HepG2 (cell line): ENCODE results near the gene PLAAT3. TPM values are rescaled to one million over a fixed set of nuclear protein-coding genes. Genes with fewer than 3 reads are reported as not detected.

Experiments
- ATAC-seq: fragments of 200-7000 bp; cut with Tn5 transposase; 3 replicates; pipeline ENCODE4 v1.9.1; 2020; ENCODE audit warnings: mild to moderate bottlenecking, moderate library complexity
- BruUV-seq: library from RNA; stranded (reverse); fragments of 400-500 nt; replicated peaks from 2 replicates; lab custom pipeline; 2021; lab: Mats Ljungman, UMichigan
- CTCF ChIA-PET: fragments of 300-600 bp; formaldehyde crosslinking; extraction: SDS; loops from one replicate; lab custom pipeline; 2021; ENCODE audit warnings: low total read pairs, inconsistent platforms, low intra/inter-chr PET ratio; lab: Yijun Ruan, JAX
- POLR2A ChIA-PET: fragments of 350-600 bp; sonication (Branson Sonifier 250); formaldehyde crosslinking; loops from one replicate; lab custom pipeline; 2020; ENCODE audit warnings: antibody characterized with exemption, inconsistent platforms; lab: Yijun Ruan, JAX
- DNase-seq: peaks from one replicate; pipeline ENCODE4 v3.0.0-alpha.2; 2015; ENCODE audit warnings: low spot score
- FAIRE-seq: peaks from 3 replicates; lab custom pipeline; 2011; peaks lifted over from hg19 to GRCh38; lab: Jason Lieb, UNC
- H2AFZ ChIP-seq: one replicate; pipeline ENCODE4 v1.6.1; 2011; ENCODE audit warnings: low read length, inconsistent platforms
- H3K27ac ChIP-seq: fragments of 300-600 bp; 3 replicates; pipeline ENCODE4 v1.8.0; 2011; ENCODE audit warnings: mixed run types, mild to moderate bottlenecking, mixed read lengths, low read length, inconsistent platforms; ENCODE audit not compliant: insufficient read depth; ENCODE audit errors: extremely low read length
- H3K27me3 ChIP-seq, 2 experiments: fragments of 200-600 bp in 1 of 2; 2 replicates in 1 of 2; 3 replicates in 1 of 2; pipeline versions ENCODE4 v1.6.0 to v1.8.0; 2011; ENCODE audit warnings: low read length in 2 of 2, mild to moderate bottlenecking in 2 of 2, moderate library complexity in 2 of 2, inconsistent platforms in 1 of 2; ENCODE audit not compliant: insufficient read depth in 2 of 2, control insufficient read depth in 1 of 2
- H3K36me3 ChIP-seq, 2 experiments: fragments of 200-600 bp in 1 of 2; replicated peaks in 1 of 2; 2 replicates in 1 of 2; 3 replicates in 1 of 2; pipeline versions ENCODE4 v1.5.1 to v1.8.0; 2011; ENCODE audit warnings: low read length in 2 of 2, inconsistent platforms in 1 of 2; ENCODE audit not compliant: insufficient read depth in 2 of 2, control insufficient read depth in 1 of 2
- H3K4me1 ChIP-seq: 2 replicates; pipeline ENCODE4 v1.5.1; 2012; ENCODE audit warnings: low read length, inconsistent platforms; ENCODE audit not compliant: insufficient read depth
- H3K4me2 ChIP-seq: 2 replicates; pipeline ENCODE4 v1.6.0; 2011; ENCODE audit warnings: low read depth, low read length, inconsistent platforms
- H3K4me3 ChIP-seq, 3 experiments: fragments of 200-600 bp in 1 of 3; sonication (generic), shearing (Covaris generic) in 1 of 3; replicated peaks in 1 of 3; 2 replicates each; pipeline ENCODE4 v1.5.1; 2011 to 2016; ENCODE audit warnings: low read length in 3 of 3, inconsistent platforms in 2 of 3, low read depth in 2 of 3, mild to moderate bottlenecking in 2 of 3, control low read depth in 1 of 3, mixed read lengths in 1 of 3; ENCODE audit not compliant: insufficient read depth in 1 of 3
- H3K79me2 ChIP-seq: one replicate; pipeline ENCODE4 v1.6.1; 2011; ENCODE audit warnings: low read length, inconsistent platforms; ENCODE audit not compliant: insufficient read depth
- H3K9ac ChIP-seq: 2 replicates; pipeline ENCODE4 v1.6.0; 2011; ENCODE audit warnings: mild to moderate bottlenecking, low read depth, low read length, inconsistent platforms; ENCODE audit not compliant: insufficient read depth
- H3K9me3 ChIP-seq: 2 replicates; pipeline ENCODE4 v1.5.1; 2012; ENCODE audit warnings: mild to moderate bottlenecking, low read length
- H4K20me1 ChIP-seq: 2 replicates; pipeline ENCODE4 v1.6.0; 2011; ENCODE audit warnings: inconsistent platforms, mild to moderate bottlenecking, low read length, moderate library complexity; ENCODE audit not compliant: insufficient read depth
- CCAR2 ChIP-seq: fragments of 200-400 bp; formaldehyde crosslinking; optimal IDR thresholded peaks from 2 replicates; pipeline ENCODE3; 2018; ENCODE audit warnings: low read depth, mild to moderate bottlenecking, low read length, moderate library complexity
- FOSL2 ChIP-seq: sonication (generic); formaldehyde crosslinking; IDR thresholded peaks from 2 replicates; pipeline ENCODE4 v1.4.0; 2020; ENCODE audit warnings: missing genetic modification reagents
- KAT7 ChIP-seq: IDR thresholded peaks from 2 replicates; pipeline ENCODE4 v1.6.1; 2018; ENCODE audit warnings: borderline replicate concordance, missing compliant biosample characterization
- KDM6A ChIP-seq: IDR thresholded peaks from 2 replicates; pipeline ENCODE4 v1.6.1; 2016; ENCODE audit warnings: low read depth
- MAFF ChIP-seq: IDR thresholded peaks from 2 replicates; pipeline ENCODE4 v1.6.1; 2011; ENCODE audit warnings: low read depth, low read length, improper control_type of control experiment
- MAFK ChIP-seq, 2 experiments: IDR thresholded peaks in 1 of 2; conservative IDR thresholded peaks in 1 of 2; 2 replicates each; pipeline ENCODE4 v1.6.1; 2011; ENCODE audit warnings: improper control_type of control experiment in 2 of 2, low read length in 2 of 2
- MLLT10 ChIP-seq: sonication (generic); formaldehyde crosslinking; IDR thresholded peaks from 2 replicates; pipeline ENCODE4 v1.4.0; 2020; ENCODE audit warnings: missing genetic modification reagents
- TCF7L2 ChIP-seq: IDR thresholded peaks from 2 replicates; pipeline ENCODE4 v1.6.1; 2011; ENCODE audit warnings: mild to moderate bottlenecking, low read depth, low read length, moderate library complexity
- ZNF629 ChIP-seq: sonication (generic); formaldehyde crosslinking; conservative IDR thresholded peaks from 2 replicates; pipeline ENCODE4 v1.5.0; 2020; ENCODE audit warnings: missing genetic modification reagents
- WGBS: methylation state at CpG from one replicate; pipeline ENCODE4 v1.1.6; 2017; ENCODE audit warnings: low lambda C conversion rate; 5-methylcytosine and 5-hydroxymethylcytosine counted together
- in situ Hi-C: cut with HindIII; loops from 2 replicates; pipeline ENCODE4 v1.10.0; 2017; ENCODE audit warnings: low pct_unique_long_range_greater_than_20kb; ENCODE audit not compliant: extremely low pct_ligation_motif_present
- intact Hi-C: fragments of 100-400 bp; cut with micrococcal nuclease; formaldehyde crosslinking; loops from one replicate; pipeline ENCODE4 v1.10.0; 2022; ENCODE audit not compliant: unreplicated experiment
- polyA plus RNA-seq, 8 experiments: library from polyadenylated mRNA; depleted of rRNA in 3 of 8; stranded (reverse) in 7 of 8; unstranded in 1 of 8; fragments of >200 nt; fragmentation: Illumina TruSeq in 4 of 8; extraction: Trizol in 4 of 8; gene quantifications; 2 replicates each; pipeline versions ENCODE4 v1.2.1 to v1.2.3, GENCODE V29; 2011 to 2016; ENCODE audit warnings: low read depth in 4 of 8, missing spikeins in 1 of 8, mixed read lengths in 1 of 8; ENCODE audit not compliant: insufficient read depth in 1 of 8
- total RNA-seq, 5 experiments: library from RNA; depleted of rRNA; stranded (reverse); fragments of >200 nt; fragmentation: Illumina TruSeq; extraction: Trizol; gene quantifications; 2 replicates each; pipeline ENCODE4 v1.2.3, GENCODE V29; 2016; ENCODE audit warnings: low read depth in 1 of 5

PLAAT3 gene
- total and polyA plus RNA-seq, 2 of the 13 experiments (the other 11 are each of a cell fraction or from before 2014, with no cell fraction given) = 9.3 to 16.4 TPM

DNA sequence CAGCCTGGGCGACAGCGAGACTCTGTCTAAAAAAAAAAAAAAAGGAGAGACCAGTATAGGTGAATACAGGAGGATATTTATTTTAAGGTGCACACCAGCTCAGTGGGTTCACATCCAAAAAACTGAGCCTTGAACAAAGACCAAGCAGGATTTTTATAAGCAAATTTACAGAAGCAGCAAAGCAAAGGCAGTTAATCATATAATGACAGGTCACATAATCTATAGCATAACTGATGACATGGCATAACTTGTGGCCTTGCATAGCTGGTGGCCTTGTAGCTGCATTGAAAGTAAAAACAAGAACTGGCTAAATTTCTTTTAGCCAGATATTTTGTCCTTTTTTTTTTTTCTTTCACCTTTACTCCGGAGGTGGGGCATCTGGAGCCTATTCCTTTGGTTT lies 2.7 kb upstream of the PLAAT3 start:
- Histone ChIP-seq H3K4me2 (no peak overlapping the region), H3K79me2 (no peaks in the 10 kb centered on the region), H3K27ac (no peak overlapping the region), H4K20me1 (no peaks in the 10 kb centered on the region), H3K4me1 (peaks cover 19% of the 10 kb centered on the region), H3K27me3 (no peaks in the 10 kb centered on the region), H2AFZ (no peak overlapping the region), H3K4me3 (no peak overlapping the region), H3K9ac (no peak overlapping the region), H3K9me3 (no peaks in the 10 kb centered on the region), H3K36me3 (no peaks in the 10 kb centered on the region)
- in situ Hi-C loops = no loop called here
- no peak for FAIRE-seq
- ChIA-PET CTCF (no interaction called here), POLR2A (no interaction called here)
- 35% methylated on average over 3 of the region's 3 CpGs for WGBS
- BruUV-seq = no TSS peak
- ATAC-seq = no peak
- DNase-seq = no peak
- intact Hi-C loops = no loop called here
- peak; percentile 80 to 88 for TF ChIP-seq MAFK (conservative IDR thresholded peaks at IDR 0.05 in 1 of 2, IDR thresholded peaks at IDR 0.05 in 1 of 2; ENCODE audit: low read length in 2 of 2)
- TF ChIP-seq MAFF = peak; percentile 84
- no peak for TF ChIP-seq MLLT10
- TF ChIP-seq CCAR2 = no peak
- no peak for TF ChIP-seq FOSL2 (CRISPR knock-in tag)
- TF ChIP-seq, all 625 proteins: peak for 2

DNA sequence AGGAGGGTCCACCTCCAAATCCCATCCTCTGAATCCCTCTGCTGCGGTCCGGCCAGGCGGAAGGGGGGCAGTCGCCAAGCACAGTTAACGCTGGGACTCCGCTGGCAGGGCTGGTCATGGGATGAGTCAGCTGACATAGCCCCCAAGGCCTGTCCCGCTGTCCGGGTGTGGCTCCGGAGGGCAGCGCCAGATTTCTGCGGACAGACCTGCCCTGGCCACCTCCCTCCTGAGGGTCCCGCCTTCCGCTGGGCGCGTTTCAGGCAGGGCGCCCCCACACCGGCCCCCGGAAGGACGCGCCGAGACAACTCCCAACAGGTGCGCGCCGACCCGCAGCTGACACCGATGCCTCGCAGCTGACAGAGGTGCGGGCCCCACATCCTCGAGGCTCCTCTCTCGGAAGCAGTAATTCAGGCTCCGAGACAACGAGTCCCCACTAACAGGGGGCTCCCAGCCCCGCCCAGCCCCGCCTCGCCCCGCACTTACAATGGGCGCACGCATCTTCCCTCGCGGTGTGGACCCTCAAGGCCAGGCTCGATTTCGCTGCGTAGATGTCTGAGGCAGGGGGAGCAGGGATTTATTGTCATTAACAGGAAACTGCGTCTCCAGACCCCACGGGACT lies 607 bp downstream of the PLAAT3 start:
- intact Hi-C loops = loop anchor here (1.0 kb wide), 1 partner anchor 12 kb away; no protein-coding TSS in a partner anchor
- FAIRE-seq = no peak
- ATAC-seq = no peak
- ChIA-PET CTCF (no interaction called here), POLR2A (no interaction called here)
- BruUV-seq = TSS peak; percentile 51
- in situ Hi-C loops = no loop called here
- Histone ChIP-seq H3K27me3 (no peaks in the 10 kb centered on the region), H3K79me2 (no peaks in the 10 kb centered on the region), H4K20me1 (no peaks in the 10 kb centered on the region), H3K9me3 (no peaks in the 10 kb centered on the region), H3K27ac (no peak overlapping the region), H3K9ac (no peak overlapping the region), H3K4me3 (peak overlapping the region in 2 of 3 experiments; percentile 26 to 28; a peak in 3 of 6 replicates), H3K36me3 (no peaks in the 10 kb centered on the region), H3K4me2 (peak overlapping the region; percentile 61; the same call in 1 of the 2 replicates), H2AFZ (no peak overlapping the region), H3K4me1 (peaks cover 47% of the 10 kb centered on the region)
- TF ChIP-seq TCF7L2 = no peak
- TF ChIP-seq KAT7 (CRISPR knock-in tag) = no peak
- no peak for TF ChIP-seq KDM6A
- no peak for TF ChIP-seq ZNF629 (CRISPR knock-in tag)
- WGBS = 82% methylated on average over 22 of the region's 45 CpGs
- no peak for DNase-seq
